ENCODE results near the gene RHBG.
A peak's percentile ranks its signal among the peaks of the same experiment; 100 is the strongest.

The RHBG gene

GRCh38 chr1:156390469-156391365, 21.7 kb downstream of the RHBG start:
- Histone ChIP-seq H2AK5ac (ENCODE audit: low read length, severe bottlenecking) (no peak overlapping the region), H2BK5ac (ENCODE audit: low read depth, low read length, poor library complexity, severe bottlenecking) (no peak overlapping the region), H3K9ac (ENCODE audit: low read length) (no peak overlapping the region), H3K36me3 (ENCODE audit: control insufficient read depth in 1 of 2, insufficient read depth in 2 of 2, low read depth in 1 of 2, low read length in 2 of 2) (no peaks in the 10 kb centered on the region), H3K9me3 (ENCODE audit: control insufficient read depth, low read length) (no peaks in the 10 kb centered on the region), H4K8ac (ENCODE audit: low read length) (no peak overlapping the region), H2AFZ (ENCODE audit: low read depth, low read length) (no peak overlapping the region), H2BK15ac (ENCODE audit: low read depth, poor library complexity, severe bottlenecking) (no peak overlapping the region), H3K14ac (ENCODE audit: low read length in 2 of 2) (no peak overlapping the region), H3K27me3 (ENCODE audit: control insufficient read depth in 1 of 2, insufficient read depth in 1 of 2, low read length in 2 of 2) (peaks cover 67 to 79% of the 10 kb centered on the region in 2 experiments), H4K91ac (ENCODE audit: low read length) (no peak overlapping the region), H2BK12ac (ENCODE audit: low read length in 2 of 2) (no peak overlapping the region), H3K18ac (ENCODE audit: low read depth in 1 of 2, low read length in 2 of 2) (no peak overlapping the region), H3K4me1 (ENCODE audit: control insufficient read depth, insufficient read depth, low read depth, low read length) (peaks cover 7% of the 10 kb centered on the region), H3K4ac (ENCODE audit: low read depth in 1 of 2, low read length in 2 of 2) (no peak overlapping the region), H2BK120ac (ENCODE audit: low read depth, low read length) (no peak overlapping the region), H3K4me2 (ENCODE audit: low read length, poor library complexity, severe bottlenecking) (no peak overlapping the region), H3K23ac (ENCODE audit: low read length in 2 of 2) (no peak overlapping the region), H3K79me1 (replicated peaks; ENCODE audit: low read length, poor library complexity, severe bottlenecking) (no peaks in the 10 kb centered on the region), H3K4me3 (ENCODE audit: insufficient read depth in 1 of 2, low read depth in 1 of 2, low read length in 2 of 2) (no peak overlapping the region), H3K27ac (ENCODE audit: low read length, poor library complexity, severe bottlenecking) (no peak overlapping the region)
- DNase-seq = no peak
- 62% methylated on average over 20 of the region's 20 CpGs for WGBS

- H2BK120ac ChIP-seq (ENCODE audit: low read depth, low read length) = no peak overlapping the region
- no peaks in the 10 kb centered on the region for H3K36me3 ChIP-seq (ENCODE audit: control insufficient read depth in 1 of 2, insufficient read depth in 2 of 2, low read depth in 1 of 2, low read length in 2 of 2)
- no peak overlapping the region for H3K9ac ChIP-seq (ENCODE audit: low read length)
- DNase-seq = no peak
- H3K4me3 ChIP-seq (ENCODE audit: insufficient read depth in 1 of 2, low read depth in 1 of 2, low read length in 2 of 2) = no peak overlapping the region
- no peak overlapping the region for H2AFZ ChIP-seq (ENCODE audit: low read depth, low read length)
- H3K23ac ChIP-seq (ENCODE audit: low read length in 2 of 2) = no peak overlapping the region
- H3K4ac ChIP-seq (ENCODE audit: low read depth in 1 of 2, low read length in 2 of 2) = no peak overlapping the region
- no peak overlapping the region for H2AK5ac ChIP-seq (ENCODE audit: low read length, severe bottlenecking)
- H2BK15ac ChIP-seq (ENCODE audit: low read depth, poor library complexity, severe bottlenecking) = no peak overlapping the region
- H2BK12ac ChIP-seq (ENCODE audit: low read length in 2 of 2) = no peak overlapping the region
- H3K9me3 ChIP-seq (ENCODE audit: control insufficient read depth, low read length) = no peaks in the 10 kb centered on the region
- no peak overlapping the region for H4K8ac ChIP-seq (ENCODE audit: low read length)
- no peak overlapping the region for H3K4me2 ChIP-seq (ENCODE audit: low read length, poor library complexity, severe bottlenecking)
- no peak overlapping the region for H4K91ac ChIP-seq (ENCODE audit: low read length)
- 80% methylated on average over 11 of the region's 11 CpGs for WGBS
- peak overlapping the region in 1 of 2 experiments; percentile 18 for H3K14ac ChIP-seq (ENCODE audit: low read length in 2 of 2)
- peaks cover 61 to 78% of the 10 kb centered on the region in 2 experiments for H3K27me3 ChIP-seq (ENCODE audit: control insufficient read depth in 1 of 2, insufficient read depth in 1 of 2, low read length in 2 of 2)
- no peak overlapping the region for H2BK5ac ChIP-seq (ENCODE audit: low read depth, low read length, poor library complexity, severe bottlenecking)
- H3K18ac ChIP-seq (ENCODE audit: low read depth in 1 of 2, low read length in 2 of 2) = no peak overlapping the region
- peaks cover 7% of the 10 kb centered on the region for H3K4me1 ChIP-seq (ENCODE audit: control insufficient read depth, insufficient read depth, low read depth, low read length)
- H3K79me1 ChIP-seq (replicated peaks; ENCODE audit: low read length, poor library complexity, severe bottlenecking) = no peaks in the 10 kb centered on the region
- no peak overlapping the region for H3K27ac ChIP-seq (ENCODE audit: low read length, poor library complexity, severe bottlenecking)
Observed at GRCh38 chr1:156391366-156391677, 22.3 kb downstream of the RHBG start.

- DNase-seq = no peak
- Histone ChIP-seq H3K4me3 (ENCODE audit: insufficient read depth in 1 of 2, low read depth in 1 of 2, low read length in 2 of 2) (no peak overlapping the region), H3K27me3 (ENCODE audit: control insufficient read depth in 1 of 2, insufficient read depth in 1 of 2, low read length in 2 of 2) (peaks cover 57 to 74% of the 10 kb centered on the region in 2 experiments), H2AFZ (ENCODE audit: low read depth, low read length) (no peak overlapping the region), H3K4me1 (ENCODE audit: control insufficient read depth, insufficient read depth, low read depth, low read length) (peaks cover 7% of the 10 kb centered on the region), H3K27ac (ENCODE audit: low read length, poor library complexity, severe bottlenecking) (no peak overlapping the region), H4K8ac (ENCODE audit: low read length) (no peak overlapping the region), H3K9me3 (ENCODE audit: control insufficient read depth, low read length) (no peaks in the 10 kb centered on the region), H3K9ac (ENCODE audit: low read length) (no peak overlapping the region), H3K36me3 (ENCODE audit: control insufficient read depth in 1 of 2, insufficient read depth in 2 of 2, low read depth in 1 of 2, low read length in 2 of 2) (no peaks in the 10 kb centered on the region), H3K18ac (ENCODE audit: low read depth in 1 of 2, low read length in 2 of 2) (no peak overlapping the region), H3K4ac (ENCODE audit: low read depth in 1 of 2, low read length in 2 of 2) (no peak overlapping the region), H3K14ac (ENCODE audit: low read length in 2 of 2) (no peak overlapping the region), H2AK5ac (ENCODE audit: low read length, severe bottlenecking) (no peak overlapping the region), H3K79me1 (replicated peaks; ENCODE audit: low read length, poor library complexity, severe bottlenecking) (no peaks in the 10 kb centered on the region), H3K23ac (ENCODE audit: low read length in 2 of 2) (no peak overlapping the region), H2BK120ac (ENCODE audit: low read depth, low read length) (no peak overlapping the region), H2BK5ac (ENCODE audit: low read depth, low read length, poor library complexity, severe bottlenecking) (no peak overlapping the region), H3K4me2 (ENCODE audit: low read length, poor library complexity, severe bottlenecking) (no peak overlapping the region), H4K91ac (ENCODE audit: low read length) (no peak overlapping the region), H2BK12ac (ENCODE audit: low read length in 2 of 2) (no peak overlapping the region), H2BK15ac (ENCODE audit: low read depth, poor library complexity, severe bottlenecking) (no peak overlapping the region)
- 61% methylated on average over 8 of the region's 8 CpGs for WGBS
Observed at GRCh38 chr1:156391701-156392100, 22.7 kb downstream of the RHBG start.

- no peak overlapping the region for H2BK120ac ChIP-seq (ENCODE audit: low read depth, low read length)
- no peak overlapping the region for H2AK5ac ChIP-seq (ENCODE audit: low read length, severe bottlenecking)
- no peak overlapping the region for H3K4ac ChIP-seq (ENCODE audit: low read depth in 1 of 2, low read length in 2 of 2)
- no peak overlapping the region for H3K27ac ChIP-seq (ENCODE audit: low read length, poor library complexity, severe bottlenecking)
- H4K91ac ChIP-seq (ENCODE audit: low read length) = no peak overlapping the region
- no peak overlapping the region for H2BK15ac ChIP-seq (ENCODE audit: low read depth, poor library complexity, severe bottlenecking)
- H3K9me3 ChIP-seq (ENCODE audit: control insufficient read depth, low read length) = no peaks in the 10 kb centered on the region
- H2BK5ac ChIP-seq (ENCODE audit: low read depth, low read length, poor library complexity, severe bottlenecking) = no peak overlapping the region
- H4K8ac ChIP-seq (ENCODE audit: low read length) = no peak overlapping the region
- H3K4me2 ChIP-seq (ENCODE audit: low read length, poor library complexity, severe bottlenecking) = no peak overlapping the region
- H3K27me3 ChIP-seq (ENCODE audit: control insufficient read depth in 1 of 2, insufficient read depth in 1 of 2, low read length in 2 of 2) = peaks cover 50 to 67% of the 10 kb centered on the region in 2 experiments
- 70% methylated on average over 12 of the region's 13 CpGs for WGBS
- H3K4me1 ChIP-seq (ENCODE audit: control insufficient read depth, insufficient read depth, low read depth, low read length) = peaks cover 7% of the 10 kb centered on the region
- no peaks in the 10 kb centered on the region for H3K79me1 ChIP-seq (replicated peaks; ENCODE audit: low read length, poor library complexity, severe bottlenecking)
- no peak overlapping the region for H3K14ac ChIP-seq (ENCODE audit: low read length in 2 of 2)
- H3K36me3 ChIP-seq (ENCODE audit: control insufficient read depth in 1 of 2, insufficient read depth in 2 of 2, low read depth in 1 of 2, low read length in 2 of 2) = no peaks in the 10 kb centered on the region
- no peak overlapping the region for H3K23ac ChIP-seq (ENCODE audit: low read length in 2 of 2)
- no peak overlapping the region for H3K4me3 ChIP-seq (ENCODE audit: insufficient read depth in 1 of 2, low read depth in 1 of 2, low read length in 2 of 2)
- H2BK12ac ChIP-seq (ENCODE audit: low read length in 2 of 2) = no peak overlapping the region
- H3K18ac ChIP-seq (ENCODE audit: low read depth in 1 of 2, low read length in 2 of 2) = no peak overlapping the region
- H3K9ac ChIP-seq (ENCODE audit: low read length) = no peak overlapping the region
- DNase-seq = no peak
- H2AFZ ChIP-seq (ENCODE audit: low read depth, low read length) = no peak overlapping the region
Observed at GRCh38 chr1:156392452-156392853, 23.4 kb downstream of the RHBG start.
